Stimulated activated naive CD8-positive, alpha-beta T cell treated with anti-CD3 and anti-CD28 coated beads, Interleukin-15, amount 100 ng/mL, for 72 hours (primary cell): ENCODE data around the gene PDCD4.
A peak's percentile ranks its signal among the peaks of the same experiment; 100 is the strongest.
"Not testable (repeated sequence)": the region's sequence is repeated elsewhere in the genome, so short reads cannot be mapped to it uniquely, and the experiment has no call there.

ENCODE experiments used
- ATAC-seq: fragments of 150-1000 bp; cut with Tn5 transposase; 2 replicates; pipeline ENCODE4 v1.10.0; 2021; ENCODE audit warnings: mild to moderate bottlenecking, moderate library complexity
- DNase-seq, 2 donors: peaks; one replicate each; pipeline ENCODE4 v3.0.0; 2021 to 2022
- H3K27ac Mint-ChIP-seq, 2 donors: one replicate each; pipeline ENCODE4 v1.8.0; 2022; ENCODE audit warnings: mild to moderate bottlenecking in 2 of 2, mixed read lengths in 2 of 2, moderate library complexity in 2 of 2
- H3K27me3 Mint-ChIP-seq: one replicate; pipeline ENCODE4 v1.8.0; 2022; ENCODE audit warnings: mixed read lengths
- H3K4me1 Mint-ChIP-seq: one replicate; pipeline ENCODE4 v1.8.0; 2022; ENCODE audit warnings: mild to moderate bottlenecking, mixed read lengths
- H3K4me3 Mint-ChIP-seq, 2 donors: one replicate each; pipeline ENCODE4 v1.8.0; 2022; ENCODE audit warnings: mild to moderate bottlenecking in 2 of 2, mixed read lengths in 2 of 2, moderate library complexity in 1 of 2
- H3K9me3 Mint-ChIP-seq, 2 donors: one replicate each; pipeline ENCODE4 v1.8.0; 2022; ENCODE audit warnings: mixed read lengths in 2 of 2

Gene PDCD4

GRCh38 chr10:110863956-110864355 is 7.8 kb upstream of the PDCD4 start:
- Mint-ChIP-seq H3K27me3 (no peaks in the 10 kb centered on the region), H3K9me3 (no peaks in the 10 kb centered on the region), H3K4me3 (peak overlapping the region; percentile 35 to 48), H3K4me1 (peaks cover 96% of the 10 kb centered on the region), H3K27ac (peak overlapping the region in 1 of 2 donors; percentile 63)
- DNase-seq (no peak), ATAC-seq (no peak)

DNA sequence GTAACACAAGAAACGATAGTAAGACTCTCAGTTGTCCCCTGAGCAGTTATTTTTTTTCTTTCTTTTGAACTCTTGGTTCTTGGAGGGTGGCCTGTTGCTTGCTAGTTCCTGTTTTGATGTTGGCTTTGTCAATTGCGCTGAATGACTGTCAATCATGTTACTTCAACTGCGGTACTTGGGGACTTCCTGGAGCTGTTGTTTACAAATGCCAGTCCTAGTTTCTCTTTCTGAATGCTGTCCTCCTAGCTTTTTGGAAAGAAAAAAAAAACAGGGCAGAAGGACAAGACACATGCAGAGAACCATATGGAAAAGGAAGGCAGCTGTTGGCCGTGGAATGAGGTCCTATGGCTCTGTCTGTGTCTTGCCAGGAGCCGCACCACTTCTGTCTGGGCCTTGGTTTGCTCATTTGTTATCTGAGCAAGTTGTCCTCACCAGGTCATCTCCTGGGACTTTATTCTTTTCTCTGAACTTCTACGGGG is 7.0 kb upstream of the PDCD4 start:
- H3K9me3 Mint-ChIP-seq = no peaks in the 10 kb centered on the region
- H3K4me3 Mint-ChIP-seq = peak overlapping the region; percentile 79 to 91
- ATAC-seq (peak; percentile 83), DNase-seq (peak; percentile 55 to 70)
- no peaks in the 10 kb centered on the region for H3K27me3 Mint-ChIP-seq
- H3K27ac Mint-ChIP-seq = peak overlapping the region; percentile 94 to 99
- peaks cover 96% of the 10 kb centered on the region for H3K4me1 Mint-ChIP-seq

DNA sequence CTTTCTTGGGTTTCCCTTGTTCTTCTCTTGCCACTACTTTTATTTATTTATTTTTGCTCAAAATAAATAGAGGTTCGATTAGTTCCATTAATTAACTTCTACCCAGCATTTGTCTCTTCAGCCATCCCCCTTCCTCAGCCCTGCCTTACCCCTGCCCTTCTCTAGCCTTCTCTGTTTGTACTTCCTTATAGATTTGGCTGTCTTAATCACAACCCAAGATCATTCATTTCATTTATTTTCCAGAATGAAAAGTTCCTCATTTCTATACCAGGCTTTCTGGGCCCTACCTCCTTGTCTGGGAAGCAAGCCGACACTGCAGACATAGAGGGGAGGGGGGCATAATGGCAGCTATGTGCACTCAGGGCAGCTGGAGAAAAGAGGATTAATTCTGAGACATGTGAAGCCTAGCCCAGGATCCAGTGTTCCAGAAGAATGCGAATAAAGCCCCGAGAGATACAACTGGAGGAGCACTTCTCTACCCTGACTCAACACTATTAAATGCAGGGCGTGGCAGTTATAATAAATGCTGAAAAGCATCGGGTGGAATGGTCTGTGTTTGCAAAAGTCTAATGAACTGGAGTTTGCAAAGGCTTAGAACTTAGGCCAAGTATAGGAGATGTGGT is 6.4 kb upstream of the PDCD4 start:
- DNase-seq = no peak
- H3K27me3 Mint-ChIP-seq = no peaks in the 10 kb centered on the region
- peak overlapping the region; percentile 94 to 99 for H3K27ac Mint-ChIP-seq
- peak overlapping the region; percentile 79 to 91 for H3K4me3 Mint-ChIP-seq
- no peaks in the 10 kb centered on the region for H3K9me3 Mint-ChIP-seq
- peak; percentile 21 for ATAC-seq
- H3K4me1 Mint-ChIP-seq = peaks cover 96% of the 10 kb centered on the region

DNA sequence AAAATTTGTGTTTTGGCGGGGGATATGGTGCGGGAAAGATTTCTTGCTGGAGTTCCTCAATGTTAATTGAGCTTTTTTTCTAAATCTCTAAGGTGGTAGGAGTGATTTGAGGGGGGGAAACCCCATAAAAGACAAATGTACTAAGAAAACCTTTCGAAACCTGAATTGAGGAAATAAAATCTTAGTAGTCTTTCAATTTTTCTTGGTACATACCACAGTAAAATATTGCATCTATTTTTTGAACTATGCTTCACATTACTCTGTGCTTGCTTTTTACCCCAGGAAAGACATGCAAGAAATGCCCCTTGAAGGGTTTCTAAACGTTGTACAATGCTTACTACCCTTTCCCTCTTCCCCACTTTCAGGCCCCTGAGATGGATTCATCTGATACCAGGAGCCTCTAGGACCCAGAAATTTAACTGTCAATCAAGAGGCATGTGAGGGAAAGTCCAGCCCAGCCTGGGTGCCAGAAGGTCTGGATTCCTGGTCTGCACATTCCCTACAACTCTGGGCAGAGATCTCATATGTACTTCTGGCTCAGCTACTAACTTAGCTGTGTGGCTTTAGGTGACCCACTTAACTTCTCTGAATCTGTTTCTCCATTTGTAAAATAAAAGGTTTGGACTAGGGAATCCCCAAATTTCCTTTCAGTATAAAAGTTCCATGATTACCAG is 5.8 kb upstream of the PDCD4 start:
- Mint-ChIP-seq H3K4me3 (peak overlapping the region; percentile 79 to 91), H3K4me1 (peaks cover 96% of the 10 kb centered on the region), H3K27ac (peak overlapping the region; percentile 68 to 99), H3K27me3 (no peaks in the 10 kb centered on the region), H3K9me3 (no peaks in the 10 kb centered on the region)
- DNase-seq (no peak), ATAC-seq (peak; percentile 51)

DNA sequence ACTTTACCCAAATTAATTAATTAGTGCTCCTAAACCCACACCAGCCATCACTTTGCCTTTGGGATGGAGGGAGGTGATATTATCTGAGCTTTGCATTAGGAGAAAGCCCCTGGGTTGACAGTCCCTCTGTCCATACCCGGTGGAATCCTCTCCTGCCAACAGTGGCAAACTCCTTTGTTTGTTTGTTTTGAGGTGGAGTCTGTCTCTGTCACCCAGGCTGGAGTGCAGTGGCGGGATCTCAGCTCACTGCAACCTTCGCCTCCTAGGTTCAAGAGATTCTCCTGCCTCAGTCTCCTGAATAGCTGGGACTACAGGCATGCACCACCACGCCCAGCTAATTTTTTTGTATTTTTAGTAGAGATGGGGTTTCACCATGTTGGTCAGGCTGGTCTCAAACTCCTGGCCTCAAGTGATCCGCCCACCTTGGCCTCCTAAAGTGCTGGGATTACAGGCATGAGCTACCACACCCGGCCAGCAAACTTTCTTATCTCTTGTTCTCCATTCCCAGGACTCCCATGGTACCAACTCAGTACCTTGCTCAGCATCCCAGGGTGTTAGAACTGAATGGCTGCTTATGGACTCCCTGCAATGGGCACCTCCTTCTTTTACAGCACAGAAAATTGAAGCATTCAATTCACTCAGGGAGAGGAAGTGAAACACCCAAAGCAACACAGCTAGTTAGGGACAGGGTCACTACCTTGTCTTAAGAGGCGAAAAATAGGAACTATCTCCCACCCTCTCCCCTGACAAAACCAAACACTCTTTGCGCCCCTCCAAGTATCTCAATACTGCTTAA is 4.5 kb upstream of the PDCD4 start:
- ATAC-seq = not testable (repeated sequence)
- peaks cover 92% of the 10 kb centered on the region for H3K4me1 Mint-ChIP-seq

GRCh38 chr10:110867807-110868465 is 3.8 kb upstream of the PDCD4 start:
- Mint-ChIP-seq H3K27ac (peak overlapping the region; percentile 53 to 95), H3K9me3 (no peaks in the 10 kb centered on the region), H3K27me3 (no peaks in the 10 kb centered on the region), H3K4me1 (peaks cover 85% of the 10 kb centered on the region), H3K4me3 (peak overlapping the region; percentile 83 to 93)
- DNase-seq = no peak
- ATAC-seq = no peak

More for the DNA sequence above, 4.5 kb upstream of the PDCD4 start:
- not testable (repeated sequence) for H3K27me3 Mint-ChIP-seq, H3K9me3 Mint-ChIP-seq, DNase-seq
- Mint-ChIP-seq H3K4me3 (peak overlapping the region; percentile 47 to 53), H3K27ac (peak overlapping the region; percentile 53 to 95)

- Mint-ChIP-seq H3K9me3 (no peaks in the 10 kb centered on the region), H3K4me3 (peak overlapping the region; percentile 83 to 93), H3K27me3 (no peaks in the 10 kb centered on the region), H3K27ac (peak overlapping the region; percentile 28 to 78), H3K4me1 (peaks cover 75% of the 10 kb centered on the region)
- DNase-seq (no peak), ATAC-seq (no peak)
These were observed 2.7 kb upstream of the PDCD4 start for GRCh38 chr10:110868981-110869380.

DNA sequence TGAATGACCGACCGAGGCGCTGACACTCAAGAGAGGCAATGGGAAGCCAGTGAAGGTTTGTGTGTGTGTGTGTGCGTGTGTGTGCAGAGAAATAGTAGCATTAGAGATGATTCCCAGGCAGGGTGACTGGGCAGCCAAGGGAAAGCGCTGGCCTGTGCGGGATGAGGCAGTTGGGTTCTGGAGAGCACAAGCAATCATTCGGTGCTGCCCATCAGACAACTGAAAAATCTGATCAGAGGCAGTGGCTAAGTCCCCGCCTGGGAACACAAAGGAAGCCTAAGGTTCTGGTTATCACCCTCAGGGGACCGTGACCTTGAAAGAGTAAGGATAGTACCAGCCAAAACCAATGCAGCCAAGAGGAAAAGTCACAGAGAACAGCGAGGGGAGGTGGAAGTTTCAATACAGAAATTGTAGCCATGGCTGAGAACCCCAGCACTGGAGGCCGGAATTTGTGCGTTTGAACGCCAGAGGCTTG is 868 bp upstream of the PDCD4 start:
- no peaks in the 10 kb centered on the region for H3K27me3 Mint-ChIP-seq
- DNase-seq = no peak
- peak overlapping the region; percentile 97 to 98 for H3K27ac Mint-ChIP-seq
- no peaks in the 10 kb centered on the region for H3K9me3 Mint-ChIP-seq
- peak overlapping the region; percentile 83 to 93 for H3K4me3 Mint-ChIP-seq
- ATAC-seq = no peak
- peaks cover 62% of the 10 kb centered on the region for H3K4me1 Mint-ChIP-seq

GRCh38 chr10:110872145-110872983 is 636 bp downstream of the PDCD4 start:
- H3K27me3 Mint-ChIP-seq = no peaks in the 10 kb centered on the region
- H3K4me3 Mint-ChIP-seq = peak overlapping the region; percentile 83 to 93
- peak; percentile 86 to 91 for DNase-seq
- peaks cover 54% of the 10 kb centered on the region for H3K4me1 Mint-ChIP-seq
- peak overlapping the region; percentile 98 to 100 for H3K27ac Mint-ChIP-seq
- H3K9me3 Mint-ChIP-seq = no peaks in the 10 kb centered on the region
- ATAC-seq = peak; percentile 83

GRCh38 chr10:110872984-110873923 is 1.5 kb downstream of the PDCD4 start:
- Mint-ChIP-seq H3K27ac (peak overlapping the region; percentile 98 to 100), H3K27me3 (no peaks in the 10 kb centered on the region), H3K4me1 (peaks cover 54% of the 10 kb centered on the region), H3K4me3 (peak overlapping the region; percentile 83 to 93), H3K9me3 (no peaks in the 10 kb centered on the region)
- DNase-seq (no peak), ATAC-seq (no peak)

DNA sequence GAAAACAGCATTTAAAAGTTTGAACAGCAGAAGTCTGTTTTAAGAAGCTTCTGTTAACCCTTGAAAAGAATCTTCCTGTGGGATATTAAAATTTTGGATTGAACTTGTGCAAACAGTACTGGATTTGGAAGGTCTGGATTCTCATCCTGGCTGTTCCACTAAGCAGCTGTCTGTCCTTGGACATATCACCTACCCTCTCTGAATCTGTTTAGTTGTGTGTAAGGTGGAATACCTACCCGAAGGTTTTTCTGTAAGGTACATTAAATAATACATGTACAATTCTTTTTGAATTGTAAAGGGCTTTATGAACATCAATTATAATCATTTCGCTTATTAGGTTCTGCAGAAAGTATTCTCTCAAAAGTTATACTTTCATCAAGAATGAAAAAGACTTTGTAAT is 2.2 kb downstream of the PDCD4 start:
- ATAC-seq (no peak), DNase-seq (no peak)
- Mint-ChIP-seq H3K4me3 (peak overlapping the region; percentile 68 to 93), H3K9me3 (no peaks in the 10 kb centered on the region), H3K27me3 (no peaks in the 10 kb centered on the region), H3K27ac (peak overlapping the region; percentile 94 to 98), H3K4me1 (peaks cover 55% of the 10 kb centered on the region)

GRCh38 chr10:110876000-110876399 is 4.3 kb downstream of the PDCD4 start:
- Mint-ChIP-seq H3K9me3 (no peaks in the 10 kb centered on the region), H3K4me1 (peaks cover 55% of the 10 kb centered on the region), H3K27me3 (no peaks in the 10 kb centered on the region), H3K27ac (peak overlapping the region in 1 of 2 donors; percentile 12), H3K4me3 (peak overlapping the region; percentile 49 to 66)
- DNase-seq = no peak
- no peak for ATAC-seq

- H3K9me3 Mint-ChIP-seq = no peaks in the 10 kb centered on the region
- DNase-seq = no peak
- no peak overlapping the region for H3K27ac Mint-ChIP-seq
- H3K4me3 Mint-ChIP-seq = peak overlapping the region in 1 of 2 donors; percentile 62
- H3K27me3 Mint-ChIP-seq = no peaks in the 10 kb centered on the region
- H3K4me1 Mint-ChIP-seq = peaks cover 57% of the 10 kb centered on the region
- ATAC-seq = no peak
These were observed 5.1 kb downstream of the PDCD4 start for GRCh38 chr10:110876788-110877187.
